PC-9 (cell line): ENCODE data around the gene DENND1A.

Experiments used
- CTCF ChIP-seq: fragments of 200-600 bp; sonication (generic); conservative IDR thresholded peaks from 2 replicates; pipeline ENCODE4 v1.6.1; 2017; ENCODE audit warnings: mixed run types, antibody characterized with exemption, mild to moderate bottlenecking, moderate library complexity
- EZH2 ChIP-seq: fragments of 200-600 bp; sonication (generic); IDR thresholded peaks from 2 replicates; pipeline ENCODE4 v1.8.0; 2017; ENCODE audit warnings: antibody characterized with exemption, low read depth

GRCh38 chr9:123421801-123422455 lies 508.0 kb downstream of the DENND1A start:
- TF ChIP-seq CTCF, result no peak
- no peak for TF ChIP-seq EZH2
